Activated gamma-delta T cell treated with Interleukin-2 at 50 U/mL for 16 hours (primary cell): ENCODE measurements around the gene NLGN1.
"Not testable (repeated sequence)": the region's sequence is repeated elsewhere in the genome, so short reads cannot be mapped to it uniquely, and the experiment has no call there.

Experiments used
- DNase-seq: peaks from one replicate; pipeline ENCODE4 v3.0.0-alpha.2; 2020

Gene NLGN1

GRCh38 chr3:173439004-173439403 is 41.5 kb downstream of the NLGN1 start:
- no peak for DNase-seq

GRCh38 chr3:173440514-173440913 is 43.0 kb downstream of the NLGN1 start:
- no peak for DNase-seq

- DNase-seq = not testable (repeated sequence)
Measured at GRCh38 chr3:173451561-173451960, 54.0 kb downstream of the NLGN1 start.

- no peak for DNase-seq
Measured at GRCh38 chr3:173463250-173463649, 65.7 kb downstream of the NLGN1 start.

- no peak for DNase-seq
Measured at GRCh38 chr3:173465112-173465511, 67.6 kb downstream of the NLGN1 start.

- no peak for DNase-seq
Measured at GRCh38 chr3:173465898-173466678, 68.5 kb downstream of the NLGN1 start.

- DNase-seq = no peak
Measured at GRCh38 chr3:173467501-173467900, 70.0 kb downstream of the NLGN1 start.

GRCh38 chr3:173473237-173473636 is 75.7 kb downstream of the NLGN1 start:
- DNase-seq = no peak

- no peak for DNase-seq
Measured at GRCh38 chr3:173479301-173479700, 81.8 kb downstream of the NLGN1 start.

GRCh38 chr3:173501931-173502489 is 104.5 kb downstream of the NLGN1 start:
- no peak for DNase-seq

- DNase-seq = no peak
Measured at GRCh38 chr3:173502983-173503568, 105.5 kb downstream of the NLGN1 start.

- DNase-seq = no peak
Measured at GRCh38 chr3:173510565-173510964, 113.0 kb downstream of the NLGN1 start.

GRCh38 chr3:173513123-173513522 is 115.6 kb downstream of the NLGN1 start:
- no peak for DNase-seq

- DNase-seq = no peak
Measured at GRCh38 chr3:173529062-173529711, 131.6 kb downstream of the NLGN1 start.

- no peak for DNase-seq
Measured at GRCh38 chr3:173531602-173532001, 134.1 kb downstream of the NLGN1 start.

GRCh38 chr3:173538410-173538809 is 140.9 kb downstream of the NLGN1 start:
- no peak for DNase-seq

GRCh38 chr3:173545590-173545989 is 148.0 kb downstream of the NLGN1 start:
- not testable (repeated sequence) for DNase-seq

GRCh38 chr3:173547070-173547469 is 149.5 kb downstream of the NLGN1 start:
- DNase-seq = no peak

- no peak for DNase-seq
Measured at GRCh38 chr3:173548261-173548660, 150.7 kb downstream of the NLGN1 start.

- no peak for DNase-seq
Measured at GRCh38 chr3:173552526-173552925, 155.0 kb downstream of the NLGN1 start.

GRCh38 chr3:173553635-173554280 is 156.2 kb downstream of the NLGN1 start:
- no peak for DNase-seq

GRCh38 chr3:173556546-173556945 is 159.0 kb downstream of the NLGN1 start:
- DNase-seq = no peak

- DNase-seq = no peak
Measured at GRCh38 chr3:173567997-173568396, 170.5 kb downstream of the NLGN1 start.
